ENCODE data around the gene TTLL11. TPM values are rescaled to one million over a fixed set of nuclear protein-coding genes. Genes with fewer than 3 reads are reported as not detected.

Gene TTLL11
- total RNA-seq, 1 experiment from 2014 or later = 1.5 TPM

DNA sequence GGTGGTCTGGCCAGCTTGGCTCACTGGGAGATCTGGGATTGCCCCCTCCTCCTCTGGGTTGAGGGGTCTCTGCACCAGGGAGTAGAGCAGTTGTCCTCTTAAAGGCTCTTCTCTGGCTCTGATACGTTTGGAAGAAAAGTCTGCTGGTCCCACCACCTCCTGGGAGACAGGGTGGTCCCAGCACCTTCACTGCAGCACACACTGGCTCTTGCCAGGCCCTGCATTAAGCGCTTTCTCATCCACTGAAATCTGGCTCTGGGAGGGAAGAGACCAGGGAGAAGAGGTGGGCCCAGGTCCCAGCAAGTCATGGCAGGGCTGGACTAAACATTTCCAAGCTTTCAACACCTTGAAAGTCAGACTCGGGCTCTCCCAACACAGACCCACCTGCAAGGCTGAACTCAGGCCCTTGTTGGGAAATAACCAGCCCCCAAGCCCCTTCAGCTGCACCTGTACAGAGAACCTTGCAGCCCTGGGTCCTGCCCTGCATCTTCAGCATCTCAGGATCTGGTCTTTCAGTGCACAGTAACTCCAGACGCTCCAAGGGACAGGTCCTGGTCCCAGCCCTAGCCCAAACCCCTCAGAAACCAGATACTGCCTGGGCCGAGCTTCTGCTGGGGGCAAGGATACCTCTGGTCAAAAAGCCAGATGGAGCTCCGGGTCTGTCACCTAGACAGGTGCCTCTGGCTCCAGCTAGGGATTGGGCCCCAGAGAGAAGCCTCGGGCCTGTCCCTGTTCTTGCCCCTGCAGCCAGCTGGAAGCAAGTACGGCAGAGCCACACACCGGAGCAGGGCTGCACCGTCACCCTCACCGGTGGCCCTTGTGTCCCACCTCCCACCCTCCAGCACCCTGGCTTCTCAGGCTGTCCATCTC, 307.2 kb downstream of the TTLL11 start:
- H3K23me2 ChIP-seq (ENCODE audit: insufficient read length, low read depth, low read length, poor library complexity, severe bottlenecking) = no peaks in the 10 kb centered on the region
- DNase-seq = peak; percentile 23
- Mint-ChIP-seq H3K9me3 (peaks cover 2 to 4% of the 10 kb centered on the region in 2 experiments; a peak in 2 of 5 replicates), H3K4me1 (peaks cover 40 to 49% of the 10 kb centered on the region in 2 experiments), H3K4me3 (no peak overlapping the region), H3K36me3 (ENCODE audit: insufficient read depth in 1 of 3, low read depth in 3 of 3) (peaks cover 10 to 19% (median 18%) of the 10 kb centered on the region in 3 experiments; a peak in 6 of 7 replicates), H3K27ac (peak overlapping the region in 2 of 3 experiments; percentile 57 to 67; a peak in 2 of 7 replicates), H3K27me3 (ENCODE audit: low read depth) (no peaks in the 10 kb centered on the region; the same call in none of the 2 replicates)
- no peak overlapping the region for H2BK120ac ChIP-seq (ENCODE audit: low read depth, low read length, poor library complexity, severe bottlenecking)
- H4K8ac ChIP-seq (replicated peaks; ENCODE audit: insufficient read length, low read depth, low read length) = no peak overlapping the region
- TF ChIP-seq CTCF (conservative IDR thresholded peaks at IDR 0.05) = no peak
- H4K20me1 ChIP-seq (ENCODE audit: control insufficient read depth, insufficient read depth, insufficient read length) = no peaks in the 10 kb centered on the region
- H2AK5ac ChIP-seq (ENCODE audit: insufficient read length, low read length) = no peak overlapping the region
- no peak overlapping the region for H3K9ac ChIP-seq (ENCODE audit: extremely low read depth, insufficient read length, low read length)
- H3T11ph ChIP-seq (ENCODE audit: low read length) = no peak overlapping the region
- H3K79me2 ChIP-seq (ENCODE audit: insufficient read depth, low read length) = no peaks in the 10 kb centered on the region
- H2BK20ac ChIP-seq (ENCODE audit: low read depth, low read length, poor library complexity, severe bottlenecking) = no peak overlapping the region
- no peak overlapping the region for H2AFZ ChIP-seq (ENCODE audit: low read length)
- no peak overlapping the region for H4K91ac ChIP-seq (ENCODE audit: insufficient read length, low read depth, low read length)
- H3K27ac ChIP-seq (ENCODE audit: insufficient read length, low read depth, low read length) = no peak overlapping the region
- no peak overlapping the region for H3K4me2 ChIP-seq (ENCODE audit: insufficient read depth, insufficient read length, low read length)
- H2BK5ac ChIP-seq (ENCODE audit: insufficient read length, low read length) = no peak overlapping the region
- no CpG with 5 or more reads among the region's 11 CpGs for WGBS (ENCODE audit: extremely low coverage, insufficient read length, low lambda C conversion rate)
- no peak overlapping the region for H4K5ac ChIP-seq (ENCODE audit: insufficient read length, low read depth, low read length)
- no peaks in the 10 kb centered on the region for H3K27me3 ChIP-seq (ENCODE audit: insufficient read depth, low read length)
- H2BK12ac ChIP-seq (ENCODE audit: insufficient read length, low read depth, low read length) = no peak overlapping the region
- no peak overlapping the region for H3K56ac ChIP-seq (ENCODE audit: insufficient read length, low read depth, low read length)
- H2BK15ac ChIP-seq (ENCODE audit: low read depth, low read length) = no peak overlapping the region
- H3K9me3 ChIP-seq (ENCODE audit: control insufficient read depth, low read depth, low read length) = no peaks in the 10 kb centered on the region
- no peaks in the 10 kb centered on the region for H3K79me1 ChIP-seq (ENCODE audit: insufficient read depth, low read depth, low read length, poor library complexity, severe bottlenecking)
- no peak overlapping the region for H3K4ac ChIP-seq (ENCODE audit: low read depth, low read length)
- peaks cover 2% of the 10 kb centered on the region; the same call in 1 of the 2 replicates for H3K4me1 ChIP-seq (ENCODE audit: insufficient read depth, low read length)
- no peak overlapping the region; the same call in 1 of the 2 replicates for H3K14ac ChIP-seq (ENCODE audit: insufficient read depth, low read length)
- H3K18ac ChIP-seq (ENCODE audit: insufficient read length, low read depth, low read length) = no peak overlapping the region
- no peak overlapping the region for H3K23ac ChIP-seq (ENCODE audit: insufficient read length, low read depth, low read length)

Data from H9 (cell line).